Measurements from ENCODE around the gene MAN1A2.

DNA sequence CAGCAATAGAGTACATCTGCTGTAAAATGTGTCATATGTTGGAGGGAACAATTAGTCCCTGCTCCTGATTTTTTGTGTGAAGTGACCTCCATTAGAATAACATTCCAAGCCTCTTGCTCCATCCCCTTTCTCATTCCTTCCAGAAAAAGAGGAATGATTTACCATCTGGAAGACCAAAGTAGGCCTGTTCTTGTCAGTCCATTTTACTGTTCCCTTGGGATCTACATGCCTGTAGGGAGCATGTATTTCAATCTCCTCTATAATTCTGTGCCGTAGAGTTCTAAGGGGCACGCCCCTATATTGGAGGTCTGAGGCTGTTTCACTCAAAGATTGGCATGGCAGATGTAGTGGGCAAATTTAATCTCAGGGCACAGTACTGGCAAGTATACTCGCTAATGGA, 48.8 kb upstream of the MAN1A2 start:
- no peak for TF ChIP-seq CTCF (IDR thresholded peaks at IDR 0.05 in 2 of 3, conservative IDR thresholded peaks at IDR 0.05 in 1 of 3; ENCODE audit: borderline replicate concordance in 1 of 3, insufficient read depth in 1 of 3, low read depth in 2 of 3, low read length in 2 of 3)
- TF ChIP-seq POLR2AphosphoS5 (IDR thresholded peaks at IDR 0.05; ENCODE audit: low read depth, low read length): no peak
- no peak for TF ChIP-seq RAD21 (IDR thresholded peaks at IDR 0.05; ENCODE audit: low read depth)
- TF ChIP-seq SIN3A (IDR thresholded peaks at IDR 0.05; ENCODE audit: low read depth): no peak

All from HCT116 (cell line).